H9 (cell line): ENCODE results near the gene KCTD6. TPM values are rescaled to one million over a fixed set of nuclear protein-coding genes. Genes with fewer than 3 reads are reported as not detected.

Experiments used
- DNase-seq: peaks from one replicate; pipeline ENCODE4 v3.0.0-alpha.2; 2017
- H2AFZ ChIP-seq: one replicate; pipeline ENCODE4 v1.6.1; 2013; ENCODE audit warnings: mild to moderate bottlenecking, low read length, control low read depth, moderate library complexity
- H2AK5ac ChIP-seq: 2 replicates; pipeline ENCODE4 v1.6.1; 2013; ENCODE audit warnings: low read length, control low read depth, mixed read lengths; ENCODE audit not compliant: insufficient read length
- H2BK120ac ChIP-seq: one replicate; pipeline ENCODE4 v1.6.1; 2013; ENCODE audit warnings: low read depth, mild to moderate bottlenecking, low read length, control low read depth, inconsistent platforms; ENCODE audit not compliant: poor library complexity, severe bottlenecking
- H2BK12ac ChIP-seq: 2 replicates; pipeline ENCODE4 v1.6.1; 2013; ENCODE audit warnings: low read length, control low read depth, mixed read lengths, low read depth; ENCODE audit not compliant: insufficient read length
- H2BK15ac ChIP-seq: 2 replicates; pipeline ENCODE4 v1.6.1; 2013; ENCODE audit warnings: low read depth, low read length, control low read depth
- H2BK20ac ChIP-seq: one replicate; pipeline ENCODE4 v1.6.1; 2013; ENCODE audit warnings: low read depth, mild to moderate bottlenecking, low read length, control low read depth, inconsistent platforms; ENCODE audit not compliant: poor library complexity, severe bottlenecking
- H2BK5ac ChIP-seq: 2 replicates; pipeline ENCODE4 v1.6.1; 2013; ENCODE audit warnings: low read length, control low read depth, mixed read lengths; ENCODE audit not compliant: insufficient read length
- H3K14ac ChIP-seq: 2 replicates; pipeline ENCODE4 v1.6.1; 2013; ENCODE audit warnings: low read length, control low read depth; ENCODE audit not compliant: insufficient read depth
- H3K18ac ChIP-seq: 2 replicates; pipeline ENCODE4 v1.6.1; 2013; ENCODE audit warnings: low read depth, mild to moderate bottlenecking, mixed read lengths, low read length, control low read depth; ENCODE audit not compliant: insufficient read length
- H3K23ac ChIP-seq: 2 replicates; pipeline ENCODE4 v1.6.1; 2013; ENCODE audit warnings: low read length, control low read depth, mixed read lengths, low read depth; ENCODE audit not compliant: insufficient read length
- H3K23me2 ChIP-seq: 2 replicates; pipeline ENCODE4 v1.6.1; 2013; ENCODE audit warnings: low read depth, mild to moderate bottlenecking, mixed read lengths, low read length, control low read depth; ENCODE audit not compliant: insufficient read length, poor library complexity, severe bottlenecking
- H3K27ac ChIP-seq: 2 replicates; pipeline ENCODE4 v1.5.1; 2013; ENCODE audit warnings: low read length, control low read depth, mixed read lengths, low read depth; ENCODE audit not compliant: insufficient read length
- H3K27me3 ChIP-seq: 2 replicates; pipeline ENCODE4 v1.6.1; 2013; ENCODE audit warnings: low read length, control low read depth, inconsistent platforms; ENCODE audit not compliant: insufficient read depth
- H3K4ac ChIP-seq: 2 replicates; pipeline ENCODE4 v1.6.1; 2013; ENCODE audit warnings: low read depth, mild to moderate bottlenecking, control low read depth, inconsistent platforms, low read length, moderate library complexity
- H3K4me1 ChIP-seq: 2 replicates; pipeline ENCODE4 v1.6.1; 2013; ENCODE audit warnings: low read length, control low read depth, inconsistent platforms; ENCODE audit not compliant: insufficient read depth
- H3K4me2 ChIP-seq: 2 replicates; pipeline ENCODE4 v1.6.1; 2013; ENCODE audit warnings: low read length, control low read depth, mixed read lengths; ENCODE audit not compliant: insufficient read length, insufficient read depth
- H3K56ac ChIP-seq: 2 replicates; pipeline ENCODE4 v1.6.1; 2013; ENCODE audit warnings: low read depth, mild to moderate bottlenecking, mixed read lengths, low read length, control low read depth; ENCODE audit not compliant: insufficient read length
- H3K79me1 ChIP-seq: 2 replicates; pipeline ENCODE4 v1.6.1; 2013; ENCODE audit warnings: low read depth, mild to moderate bottlenecking, moderate library complexity, low read length, control low read depth, inconsistent platforms; ENCODE audit not compliant: insufficient read depth, poor library complexity, severe bottlenecking
- H3K79me2 ChIP-seq: 2 replicates; pipeline ENCODE4 v1.6.1; 2013; ENCODE audit warnings: low read length, control low read depth, inconsistent platforms; ENCODE audit not compliant: insufficient read depth
- H3K9ac ChIP-seq: 2 replicates; pipeline ENCODE4 v1.6.1; 2013; ENCODE audit warnings: low read length, control low read depth, mixed read lengths; ENCODE audit not compliant: insufficient read length; ENCODE audit errors: extremely low read depth
- H3K9me3 ChIP-seq: one replicate; pipeline ENCODE4 v1.6.1; 2013; ENCODE audit warnings: low read depth, low read length, inconsistent platforms; ENCODE audit not compliant: control insufficient read depth
- H3T11ph ChIP-seq: one replicate; pipeline ENCODE4 v1.6.1; 2013; ENCODE audit warnings: mild to moderate bottlenecking, low read length, control low read depth, inconsistent platforms
- H4K20me1 ChIP-seq: one replicate; pipeline ENCODE4 v1.6.1; 2013; ENCODE audit not compliant: control insufficient read depth, insufficient read length, insufficient read depth
- H4K5ac ChIP-seq: 2 replicates; pipeline ENCODE4 v1.6.1; 2013; ENCODE audit warnings: low read depth, mild to moderate bottlenecking, mixed read lengths, low read length, control low read depth; ENCODE audit not compliant: insufficient read length
- H4K8ac ChIP-seq: replicated peaks from 2 replicates; pipeline ENCODE4 v1.6.1; 2013; ENCODE audit warnings: low read length, control low read depth, mixed read lengths, low read depth; ENCODE audit not compliant: insufficient read length
- H4K91ac ChIP-seq: 2 replicates; pipeline ENCODE4 v1.6.1; 2013; ENCODE audit warnings: low read depth, mild to moderate bottlenecking, moderate library complexity, mixed read lengths, low read length, control low read depth; ENCODE audit not compliant: insufficient read length
- H3K27ac Mint-ChIP-seq, 3 experiments: 2 replicates in 2 of 3; 3 replicates in 1 of 3; pipeline ENCODE4 v1.8.0; 2020 to 2021; ENCODE audit warnings: mixed read lengths in 3 of 3, mild to moderate bottlenecking in 1 of 3, moderate library complexity in 1 of 3
- H3K27me3 Mint-ChIP-seq: 2 replicates; pipeline ENCODE4 v1.8.0; 2021; ENCODE audit warnings: low read depth, mild to moderate bottlenecking, moderate library complexity, mixed read lengths
- H3K36me3 Mint-ChIP-seq, 3 experiments: 2 replicates in 2 of 3; 3 replicates in 1 of 3; pipeline ENCODE4 v1.8.0; 2020 to 2021; ENCODE audit warnings: low read depth in 3 of 3, mixed read lengths in 3 of 3; ENCODE audit not compliant: insufficient read depth in 1 of 3
- H3K4me1 Mint-ChIP-seq, 2 experiments: 2 replicates each; pipeline ENCODE4 v1.8.0; 2020; ENCODE audit warnings: mixed read lengths in 2 of 2
- H3K4me3 Mint-ChIP-seq, 2 experiments: 2 replicates in 1 of 2; 3 replicates in 1 of 2; pipeline ENCODE4 v1.8.0; 2020 to 2021; ENCODE audit warnings: mild to moderate bottlenecking in 2 of 2, mixed read lengths in 2 of 2, moderate library complexity in 1 of 2
- H3K9me3 Mint-ChIP-seq, 2 experiments: 2 replicates in 1 of 2; 3 replicates in 1 of 2; pipeline ENCODE4 v1.8.0; 2020; ENCODE audit warnings: mild to moderate bottlenecking in 2 of 2, mixed read lengths in 2 of 2, moderate library complexity in 1 of 2
- WGBS: extraction: QIAGEN DNeasy Blood & Tissue Kit; methylation state at CpG from one replicate; pipeline ENCODE4 v1.1.7; 2013; ENCODE audit warnings: missing lambda C conversion rate, low lambda C conversion rate, mixed read lengths; ENCODE audit not compliant: insufficient read length; ENCODE audit errors: extremely low coverage; 5-methylcytosine and 5-hydroxymethylcytosine counted together
- total RNA-seq: library from RNA; stranded (reverse); gene quantifications from 2 replicates; pipeline ENCODE4 v1.2.1, GENCODE V29; 2021
- TF ChIP-seq, protein P1 (sequence below): fragments of 200-600 bp; sonication (generic); conservative IDR thresholded peaks from 3 replicates; pipeline ENCODE4 v1.8.0; 2021; ENCODE audit warnings: antibody characterized with exemption, mild to moderate bottlenecking

Gene KCTD6
- total RNA-seq, 1 experiment from 2014 or later, result 14.2 TPM

DNA sequence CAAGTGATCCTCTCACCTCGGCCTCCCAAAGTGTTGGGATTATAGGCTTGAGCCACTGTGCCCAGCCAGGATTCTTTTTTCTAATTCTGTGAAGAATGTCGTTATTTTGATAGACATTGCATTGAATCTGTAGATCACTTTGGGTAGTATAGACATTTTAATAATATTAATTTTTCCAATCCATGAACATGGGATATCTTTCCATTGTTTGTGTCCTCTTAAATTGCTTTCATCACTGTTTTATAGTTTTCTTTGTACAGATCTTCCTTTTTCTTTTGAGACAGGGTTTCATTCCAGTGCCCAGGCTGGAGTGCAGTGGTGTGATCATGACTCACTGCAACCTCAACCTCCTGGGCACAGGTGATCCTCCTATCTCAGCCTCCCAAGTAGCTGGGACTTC is 11.6 kb upstream of the KCTD6 start:
- TF ChIP-seq, protein P1, sequence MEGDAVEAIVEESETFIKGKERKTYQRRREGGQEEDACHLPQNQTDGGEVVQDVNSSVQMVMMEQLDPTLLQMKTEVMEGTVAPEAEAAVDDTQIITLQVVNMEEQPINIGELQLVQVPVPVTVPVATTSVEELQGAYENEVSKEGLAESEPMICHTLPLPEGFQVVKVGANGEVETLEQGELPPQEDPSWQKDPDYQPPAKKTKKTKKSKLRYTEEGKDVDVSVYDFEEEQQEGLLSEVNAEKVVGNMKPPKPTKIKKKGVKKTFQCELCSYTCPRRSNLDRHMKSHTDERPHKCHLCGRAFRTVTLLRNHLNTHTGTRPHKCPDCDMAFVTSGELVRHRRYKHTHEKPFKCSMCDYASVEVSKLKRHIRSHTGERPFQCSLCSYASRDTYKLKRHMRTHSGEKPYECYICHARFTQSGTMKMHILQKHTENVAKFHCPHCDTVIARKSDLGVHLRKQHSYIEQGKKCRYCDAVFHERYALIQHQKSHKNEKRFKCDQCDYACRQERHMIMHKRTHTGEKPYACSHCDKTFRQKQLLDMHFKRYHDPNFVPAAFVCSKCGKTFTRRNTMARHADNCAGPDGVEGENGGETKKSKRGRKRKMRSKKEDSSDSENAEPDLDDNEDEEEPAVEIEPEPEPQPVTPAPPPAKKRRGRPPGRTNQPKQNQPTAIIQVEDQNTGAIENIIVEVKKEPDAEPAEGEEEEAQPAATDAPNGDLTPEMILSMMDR, result no peak
- Histone ChIP-seq H3K79me2 (no peaks in the 10 kb centered on the region), H4K5ac (no peak overlapping the region), H3K4ac (no peak overlapping the region), H3K56ac (no peak overlapping the region), H3K18ac (no peak overlapping the region), H4K8ac (no peak overlapping the region), H2BK20ac (no peak overlapping the region), H4K20me1 (no peaks in the 10 kb centered on the region), H2BK120ac (no peak overlapping the region), H3K27ac (no peak overlapping the region), H3K14ac (no peak overlapping the region), H3K9me3 (no peaks in the 10 kb centered on the region), H2BK12ac (no peak overlapping the region), H3K23me2 (no peaks in the 10 kb centered on the region), H3K23ac (no peak overlapping the region), H4K91ac (no peak overlapping the region), H3K9ac (no peak overlapping the region), H2BK5ac (no peak overlapping the region), H3K4me2 (no peak overlapping the region), H2AFZ (no peak overlapping the region), H2AK5ac (no peak overlapping the region), H3T11ph (no peak overlapping the region), H3K4me1 (no peaks in the 10 kb centered on the region), H2BK15ac (no peak overlapping the region), H3K27me3 (no peaks in the 10 kb centered on the region), H3K79me1 (no peaks in the 10 kb centered on the region)
- no CpG with 5 or more reads among the region's 2 CpGs for WGBS
- H3K36me3 Mint-ChIP-seq, result peaks cover 0 to 3% (median 0%) of the 10 kb centered on the region in 3 experiments; a peak in 3 of 7 replicates
- H3K27me3 Mint-ChIP-seq, result no peaks in the 10 kb centered on the region; the same call in none of the 2 replicates
- H3K4me1 Mint-ChIP-seq, result peaks cover 2 to 13% of the 10 kb centered on the region in 2 experiments; a peak in 2 of 4 replicates
- no peak for DNase-seq
- no peak overlapping the region for H3K4me3 Mint-ChIP-seq
- no peak overlapping the region for H3K27ac Mint-ChIP-seq
- peaks cover 0 to 9% of the 10 kb centered on the region in 2 experiments; a peak in 4 of 5 replicates for H3K9me3 Mint-ChIP-seq
